PFSK-1 (cell line): ENCODE data around the gene NUFIP2.

Experiments
- FOXP2 ChIP-seq: optimal IDR thresholded peaks from 2 replicates; pipeline ENCODE3; 2011; ENCODE audit warnings: borderline replicate concordance, control low read depth, inconsistent platforms; ENCODE audit not compliant: insufficient read depth; ENCODE audit errors: extremely low read length, extremely low read depth
- POLR2AphosphoS5 ChIP-seq: IDR thresholded peaks from 2 replicates; pipeline ENCODE4 v1.6.1; 2012; ENCODE audit warnings: low read depth, mild to moderate bottlenecking, control low read depth, low read length, moderate library complexity
- SIN3A ChIP-seq: IDR thresholded peaks from 2 replicates; pipeline ENCODE4 v1.6.1; 2012; ENCODE audit warnings: mild to moderate bottlenecking, low read length, moderate library complexity, borderline replicate concordance; ENCODE audit not compliant: insufficient read depth
- TAF1 ChIP-seq: IDR thresholded peaks from 2 replicates; pipeline ENCODE4 v1.6.1; 2012; ENCODE audit warnings: low read length, control low read depth, borderline replicate concordance; ENCODE audit not compliant: insufficient read depth
- TF ChIP-seq, protein P1 (sequence below), 2 experiments: IDR thresholded peaks; 2 replicates each; pipeline versions ENCODE4 v1.6.1 to v1.8.0; 2011 to 2012; ENCODE audit warnings: low read depth in 2 of 2, low read length in 2 of 2, control low read depth in 1 of 2, inconsistent platforms in 1 of 2, mild to moderate bottlenecking in 1 of 2, moderate library complexity in 1 of 2; ENCODE audit not compliant: insufficient read depth in 1 of 2

DNA sequence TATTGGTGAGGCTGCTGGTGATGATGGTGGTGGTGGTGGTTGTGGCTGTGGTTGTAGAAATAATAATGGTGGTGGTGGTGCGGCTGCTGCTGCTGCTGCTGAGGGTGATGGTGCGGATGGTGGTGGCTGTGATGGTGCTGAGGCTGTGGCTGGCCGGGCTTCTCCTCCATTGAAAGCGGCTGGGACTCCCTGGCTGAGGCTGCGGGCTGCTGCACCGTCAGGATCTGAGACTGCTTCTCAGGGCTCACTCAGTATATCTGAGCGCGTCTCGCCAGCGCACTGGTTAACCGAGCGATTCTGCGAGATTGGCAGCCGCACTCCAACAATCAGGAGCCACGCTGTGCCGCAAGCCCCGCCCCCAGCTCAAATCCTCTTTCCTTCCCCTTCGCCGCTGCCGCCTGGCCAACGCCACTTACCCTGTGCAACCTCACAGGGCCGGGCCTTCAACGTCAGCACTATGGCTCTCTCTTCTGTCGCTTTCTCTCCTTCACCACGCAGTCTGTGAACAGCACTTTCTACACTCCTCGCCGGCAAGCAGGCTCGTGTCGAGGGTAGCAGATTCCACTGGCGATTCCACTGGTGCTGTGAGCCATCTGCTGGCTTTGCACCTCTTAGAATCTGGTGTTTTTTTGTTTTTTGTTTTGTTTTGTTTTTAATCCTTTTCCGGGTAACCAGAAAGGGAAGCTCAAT is at the start of gene NUFIP2:
- TF ChIP-seq SIN3A: peak; percentile 71; the same call in 1 of the 2 replicates
- TF ChIP-seq, protein P1, sequence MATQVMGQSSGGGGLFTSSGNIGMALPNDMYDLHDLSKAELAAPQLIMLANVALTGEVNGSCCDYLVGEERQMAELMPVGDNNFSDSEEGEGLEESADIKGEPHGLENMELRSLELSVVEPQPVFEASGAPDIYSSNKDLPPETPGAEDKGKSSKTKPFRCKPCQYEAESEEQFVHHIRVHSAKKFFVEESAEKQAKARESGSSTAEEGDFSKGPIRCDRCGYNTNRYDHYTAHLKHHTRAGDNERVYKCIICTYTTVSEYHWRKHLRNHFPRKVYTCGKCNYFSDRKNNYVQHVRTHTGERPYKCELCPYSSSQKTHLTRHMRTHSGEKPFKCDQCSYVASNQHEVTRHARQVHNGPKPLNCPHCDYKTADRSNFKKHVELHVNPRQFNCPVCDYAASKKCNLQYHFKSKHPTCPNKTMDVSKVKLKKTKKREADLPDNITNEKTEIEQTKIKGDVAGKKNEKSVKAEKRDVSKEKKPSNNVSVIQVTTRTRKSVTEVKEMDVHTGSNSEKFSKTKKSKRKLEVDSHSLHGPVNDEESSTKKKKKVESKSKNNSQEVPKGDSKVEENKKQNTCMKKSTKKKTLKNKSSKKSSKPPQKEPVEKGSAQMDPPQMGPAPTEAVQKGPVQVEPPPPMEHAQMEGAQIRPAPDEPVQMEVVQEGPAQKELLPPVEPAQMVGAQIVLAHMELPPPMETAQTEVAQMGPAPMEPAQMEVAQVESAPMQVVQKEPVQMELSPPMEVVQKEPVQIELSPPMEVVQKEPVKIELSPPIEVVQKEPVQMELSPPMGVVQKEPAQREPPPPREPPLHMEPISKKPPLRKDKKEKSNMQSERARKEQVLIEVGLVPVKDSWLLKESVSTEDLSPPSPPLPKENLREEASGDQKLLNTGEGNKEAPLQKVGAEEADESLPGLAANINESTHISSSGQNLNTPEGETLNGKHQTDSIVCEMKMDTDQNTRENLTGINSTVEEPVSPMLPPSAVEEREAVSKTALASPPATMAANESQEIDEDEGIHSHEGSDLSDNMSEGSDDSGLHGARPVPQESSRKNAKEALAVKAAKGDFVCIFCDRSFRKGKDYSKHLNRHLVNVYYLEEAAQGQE (IDR thresholded peaks at IDR 0.05; ENCODE audit: insufficient read depth in 1 of 2, low read depth in 2 of 2, low read length in 2 of 2): peak; percentile 54; a peak in 3 of 4 replicates
- TF ChIP-seq POLR2AphosphoS5: peak; percentile 100
- TF ChIP-seq FOXP2: no peak
- peak; percentile 100 for TF ChIP-seq TAF1
